ENCODE results near the gene DHFR. TPM values are rescaled to one million over a fixed set of nuclear protein-coding genes. Genes with fewer than 3 reads are reported as not detected.

DHFR gene
- total RNA-seq, 1 donor from 2014 or later, result 128 TPM

- TF ChIP-seq EZH2 (IDR thresholded peaks at IDR 0.05) (no peak), EZH2phosphoT487 (IDR thresholded peaks at IDR 0.05) (no peak)
- TF ChIP-seq, protein P1, sequence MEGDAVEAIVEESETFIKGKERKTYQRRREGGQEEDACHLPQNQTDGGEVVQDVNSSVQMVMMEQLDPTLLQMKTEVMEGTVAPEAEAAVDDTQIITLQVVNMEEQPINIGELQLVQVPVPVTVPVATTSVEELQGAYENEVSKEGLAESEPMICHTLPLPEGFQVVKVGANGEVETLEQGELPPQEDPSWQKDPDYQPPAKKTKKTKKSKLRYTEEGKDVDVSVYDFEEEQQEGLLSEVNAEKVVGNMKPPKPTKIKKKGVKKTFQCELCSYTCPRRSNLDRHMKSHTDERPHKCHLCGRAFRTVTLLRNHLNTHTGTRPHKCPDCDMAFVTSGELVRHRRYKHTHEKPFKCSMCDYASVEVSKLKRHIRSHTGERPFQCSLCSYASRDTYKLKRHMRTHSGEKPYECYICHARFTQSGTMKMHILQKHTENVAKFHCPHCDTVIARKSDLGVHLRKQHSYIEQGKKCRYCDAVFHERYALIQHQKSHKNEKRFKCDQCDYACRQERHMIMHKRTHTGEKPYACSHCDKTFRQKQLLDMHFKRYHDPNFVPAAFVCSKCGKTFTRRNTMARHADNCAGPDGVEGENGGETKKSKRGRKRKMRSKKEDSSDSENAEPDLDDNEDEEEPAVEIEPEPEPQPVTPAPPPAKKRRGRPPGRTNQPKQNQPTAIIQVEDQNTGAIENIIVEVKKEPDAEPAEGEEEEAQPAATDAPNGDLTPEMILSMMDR (IDR thresholded peaks at IDR 0.05), result no peak
- Mint-ChIP-seq H3K36me3 (peaks cover 7% of the 10 kb centered on the region), H3K4me1 (peaks cover 3% of the 10 kb centered on the region), H3K4me3 (no peak overlapping the region), H3K27me3 (ENCODE audit: insufficient read depth, low read depth) (no peaks in the 10 kb centered on the region), H3K27ac (no peak overlapping the region), H3K9me3 (no peaks in the 10 kb centered on the region)
- Histone ChIP-seq H2AFZ (replicated peaks) (no peak overlapping the region), H3K9me3 (ENCODE audit: low read depth) (no peaks in the 10 kb centered on the region), H3K4me2 (no peak overlapping the region), H3K36me3 (no peaks in the 10 kb centered on the region), H3K27me3 (no peaks in the 10 kb centered on the region), H3F3A (ENCODE audit: low read depth) (peaks cover 10% of the 10 kb centered on the region), H3K79me2 (ENCODE audit: low read depth) (no peaks in the 10 kb centered on the region), H3K4me1 (peaks cover 3% of the 10 kb centered on the region), H3K27ac (no peak overlapping the region), H4K20me1 (ENCODE audit: low read depth) (no peaks in the 10 kb centered on the region), H3K4me3 (no peak overlapping the region), H3K9ac (no peak overlapping the region)
- no peak for DNase-seq (ENCODE audit: low spot score)
These were observed 42.3 kb upstream of the DHFR start for GRCh38 chr5:80697100-80697499.

DNA sequence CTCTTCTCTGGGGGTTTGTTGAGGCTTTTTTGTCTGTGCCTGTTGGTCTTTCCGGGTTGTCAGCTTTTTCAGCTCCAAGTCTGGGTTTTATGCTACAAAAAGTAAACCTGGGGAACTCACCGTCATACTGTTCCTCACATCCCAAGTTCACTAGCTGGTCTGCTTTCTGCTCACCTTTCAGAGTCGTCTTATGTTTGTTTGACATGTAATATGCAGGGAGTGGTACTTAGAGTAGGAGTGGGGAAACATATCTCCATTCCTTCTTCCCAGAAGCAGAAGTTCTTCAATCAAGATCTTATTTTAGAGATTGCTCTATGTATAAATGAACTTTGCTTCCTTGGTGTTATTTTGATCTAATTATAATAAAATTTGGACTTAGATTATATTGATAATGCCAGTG, 41.7 kb upstream of the DHFR start:
- H3K4me1 ChIP-seq, result peaks cover 1% of the 10 kb centered on the region
- H3K9me3 Mint-ChIP-seq, result no peaks in the 10 kb centered on the region
- peaks cover 7% of the 10 kb centered on the region for H3K36me3 Mint-ChIP-seq
- H3F3A ChIP-seq (ENCODE audit: low read depth), result peaks cover 10% of the 10 kb centered on the region
- no peak overlapping the region for H2AFZ ChIP-seq (replicated peaks)
- H3K4me3 Mint-ChIP-seq, result no peak overlapping the region
- H3K4me2 ChIP-seq, result no peak overlapping the region
- no peak overlapping the region for H3K4me3 ChIP-seq
- no peak overlapping the region for H3K9ac ChIP-seq
- no peaks in the 10 kb centered on the region for H3K27me3 Mint-ChIP-seq (ENCODE audit: insufficient read depth, low read depth)
- H3K27ac ChIP-seq, result no peak overlapping the region
- no peak for DNase-seq (ENCODE audit: low spot score)
- TF ChIP-seq, protein P1 (IDR thresholded peaks at IDR 0.05), result no peak
- H3K27me3 ChIP-seq, result no peaks in the 10 kb centered on the region
- no peak overlapping the region for H3K27ac Mint-ChIP-seq
- H3K4me1 Mint-ChIP-seq, result peaks cover under 1% of the 10 kb centered on the region
- no peaks in the 10 kb centered on the region for H3K9me3 ChIP-seq (ENCODE audit: low read depth)
- H4K20me1 ChIP-seq (ENCODE audit: low read depth), result no peaks in the 10 kb centered on the region
- no peaks in the 10 kb centered on the region for H3K79me2 ChIP-seq (ENCODE audit: low read depth)
- H3K36me3 ChIP-seq, result no peaks in the 10 kb centered on the region

DNA sequence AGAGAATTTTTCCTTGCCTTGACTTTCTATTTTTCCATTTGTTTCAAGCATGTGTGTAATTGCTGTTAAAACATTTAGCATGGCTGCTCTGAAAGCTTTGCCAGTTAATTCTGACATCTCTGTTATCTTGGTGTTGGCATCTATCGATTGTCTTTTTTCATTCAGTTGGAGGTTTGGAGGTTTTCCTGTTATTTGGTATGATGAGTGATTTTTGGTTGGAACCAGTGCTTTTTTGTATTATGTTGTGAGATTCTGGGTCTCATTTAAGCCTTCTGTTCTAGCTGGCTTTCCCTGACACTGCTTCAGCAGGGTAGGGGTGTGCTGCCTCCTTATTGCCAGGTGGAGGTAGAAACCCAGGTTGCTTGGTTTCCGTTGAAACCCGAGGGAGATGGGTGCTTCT, 40.9 kb upstream of the DHFR start:
- no peaks in the 10 kb centered on the region for H3K9me3 Mint-ChIP-seq
- no peaks in the 10 kb centered on the region for H4K20me1 ChIP-seq (ENCODE audit: low read depth)
- H3K27me3 ChIP-seq, result no peaks in the 10 kb centered on the region
- no peak overlapping the region for H3K27ac Mint-ChIP-seq
- no peaks in the 10 kb centered on the region for H3K36me3 ChIP-seq
- H3K4me3 ChIP-seq, result no peak overlapping the region
- no peak overlapping the region for H3K4me3 Mint-ChIP-seq
- no peak overlapping the region for H2AFZ ChIP-seq (replicated peaks)
- no peaks in the 10 kb centered on the region for H3K9me3 ChIP-seq (ENCODE audit: low read depth)
- peaks cover 7% of the 10 kb centered on the region for H3K36me3 Mint-ChIP-seq
- H3F3A ChIP-seq (ENCODE audit: low read depth), result peaks cover 10% of the 10 kb centered on the region
- DNase-seq (ENCODE audit: low spot score), result no peak
- H3K4me1 ChIP-seq, result no peaks in the 10 kb centered on the region
- H3K79me2 ChIP-seq (ENCODE audit: low read depth), result no peaks in the 10 kb centered on the region
- no peak overlapping the region for H3K27ac ChIP-seq
- H3K4me1 Mint-ChIP-seq, result no peaks in the 10 kb centered on the region
- no peak overlapping the region for H3K4me2 ChIP-seq
- no peak overlapping the region for H3K9ac ChIP-seq
- no peaks in the 10 kb centered on the region for H3K27me3 Mint-ChIP-seq (ENCODE audit: insufficient read depth, low read depth)
- TF ChIP-seq EZH2phosphoT487 (IDR thresholded peaks at IDR 0.05) (no peak), EZH2 (IDR thresholded peaks at IDR 0.05) (no peak)
- TF ChIP-seq, protein P1 (IDR thresholded peaks at IDR 0.05), result no peak

GRCh38 chr5:80689627-80690026, 34.8 kb upstream of the DHFR start:
- no peak overlapping the region for H2AFZ ChIP-seq (replicated peaks)
- H3K4me3 ChIP-seq, result no peak overlapping the region
- no peak overlapping the region for H3K9ac ChIP-seq
- H3K4me1 Mint-ChIP-seq, result no peaks in the 10 kb centered on the region
- no peaks in the 10 kb centered on the region for H3K4me1 ChIP-seq
- H3F3A ChIP-seq (ENCODE audit: low read depth), result peaks cover 22% of the 10 kb centered on the region
- H3K27me3 ChIP-seq, result no peaks in the 10 kb centered on the region
- H3K36me3 ChIP-seq, result no peaks in the 10 kb centered on the region
- no peak for DNase-seq (ENCODE audit: low spot score)
- no peak overlapping the region for H3K4me2 ChIP-seq
- H3K4me3 Mint-ChIP-seq, result no peak overlapping the region
- H3K27ac ChIP-seq, result no peak overlapping the region
- no peaks in the 10 kb centered on the region for H3K9me3 ChIP-seq (ENCODE audit: low read depth)
- TF ChIP-seq, protein P1 (IDR thresholded peaks at IDR 0.05), result no peak
- no peak for TF ChIP-seq EZH2phosphoT487 (IDR thresholded peaks at IDR 0.05)
- TF ChIP-seq EZH2 (IDR thresholded peaks at IDR 0.05), result no peak
- no peaks in the 10 kb centered on the region for H3K79me2 ChIP-seq (ENCODE audit: low read depth)
- no peaks in the 10 kb centered on the region for H3K27me3 Mint-ChIP-seq (ENCODE audit: insufficient read depth, low read depth)
- H3K9me3 Mint-ChIP-seq, result peaks cover under 1% of the 10 kb centered on the region
- peaks cover under 1% of the 10 kb centered on the region for H3K36me3 Mint-ChIP-seq
- no peaks in the 10 kb centered on the region for H4K20me1 ChIP-seq (ENCODE audit: low read depth)
- H3K27ac Mint-ChIP-seq, result no peak overlapping the region

Data from neural progenitor cell (in vitro differentiated cells).